ENCODE data around the gene CNST.

Gene CNST

GRCh38 chr1:246651012-246651695 is 84.9 kb downstream of the CNST start:
- H3K4me2 ChIP-seq (ENCODE audit: low read depth, low read length, poor library complexity, severe bottlenecking): no peak overlapping the region

GRCh38 chr1:246658567-246658966 is 92.3 kb downstream of the CNST start:
- Histone ChIP-seq H4K20me1 (ENCODE audit: insufficient read depth, low read length, poor library complexity, severe bottlenecking) (no peaks in the 10 kb centered on the region), H3K4me2 (ENCODE audit: low read depth, low read length, poor library complexity, severe bottlenecking) (no peak overlapping the region), H3K36me3 (ENCODE audit: insufficient read depth, low read length) (peaks cover 12% of the 10 kb centered on the region; the same call in 1 of the 2 replicates), H3K9me3 (ENCODE audit: insufficient read depth, low read depth, low read length) (no peaks in the 10 kb centered on the region), H3K79me2 (ENCODE audit: insufficient read depth, low read length) (no peaks in the 10 kb centered on the region), H3K27me3 (ENCODE audit: insufficient read depth, low read length, poor library complexity, severe bottlenecking) (no peaks in the 10 kb centered on the region), H2AFZ (ENCODE audit: low read length) (no peak overlapping the region), H3F3A (ENCODE audit: low read depth) (no peaks in the 10 kb centered on the region), H3K9ac (ENCODE audit: low read depth, low read length, poor library complexity, severe bottlenecking) (no peak overlapping the region), H3K9me2 (replicated peaks; ENCODE audit: low read depth, low read length) (no peaks in the 10 kb centered on the region), H3K4me3 (ENCODE audit: low read length, poor library complexity, severe bottlenecking) (no peak overlapping the region), H3K4me1 (ENCODE audit: insufficient read depth, low read length, poor library complexity, severe bottlenecking) (no peaks in the 10 kb centered on the region)
- TF ChIP-seq CTCF (conservative IDR thresholded peaks at IDR 0.05; ENCODE audit: low read length): no peak
- no peak for TF ChIP-seq EZH2phosphoT487 (IDR thresholded peaks at IDR 0.05; ENCODE audit: borderline replicate concordance)

More at GRCh38 chr1:246651012-246651695, 84.9 kb downstream of the CNST start:
- Histone ChIP-seq H3K27me3 (ENCODE audit: insufficient read depth, low read length, poor library complexity, severe bottlenecking) (no peaks in the 10 kb centered on the region), H3K36me3 (ENCODE audit: insufficient read depth, low read length) (peaks cover 52% of the 10 kb centered on the region), H3K4me3 (ENCODE audit: low read length, poor library complexity, severe bottlenecking) (no peak overlapping the region), H3K4me1 (ENCODE audit: insufficient read depth, low read length, poor library complexity, severe bottlenecking) (no peaks in the 10 kb centered on the region), H3K9me2 (replicated peaks; ENCODE audit: low read depth, low read length) (no peaks in the 10 kb centered on the region), H3F3A (ENCODE audit: low read depth) (no peaks in the 10 kb centered on the region), H3K9me3 (ENCODE audit: insufficient read depth, low read depth, low read length) (no peaks in the 10 kb centered on the region), H4K20me1 (ENCODE audit: insufficient read depth, low read length, poor library complexity, severe bottlenecking) (no peaks in the 10 kb centered on the region), H2AFZ (ENCODE audit: low read length) (no peak overlapping the region), H3K9ac (ENCODE audit: low read depth, low read length, poor library complexity, severe bottlenecking) (no peak overlapping the region), H3K79me2 (ENCODE audit: insufficient read depth, low read length) (no peaks in the 10 kb centered on the region)
- TF ChIP-seq EZH2phosphoT487 (IDR thresholded peaks at IDR 0.05; ENCODE audit: borderline replicate concordance) (no peak), CTCF (conservative IDR thresholded peaks at IDR 0.05; ENCODE audit: low read length) (no peak)

GRCh38 chr1:246659594-246660140 is 93.4 kb downstream of the CNST start:
- TF ChIP-seq CTCF (conservative IDR thresholded peaks at IDR 0.05; ENCODE audit: low read length) (no peak), EZH2phosphoT487 (IDR thresholded peaks at IDR 0.05; ENCODE audit: borderline replicate concordance) (no peak)
- Histone ChIP-seq H3K4me2 (ENCODE audit: low read depth, low read length, poor library complexity, severe bottlenecking) (no peak overlapping the region), H3K9ac (ENCODE audit: low read depth, low read length, poor library complexity, severe bottlenecking) (no peak overlapping the region), H3K4me1 (ENCODE audit: insufficient read depth, low read length, poor library complexity, severe bottlenecking) (no peaks in the 10 kb centered on the region), H3K27me3 (ENCODE audit: insufficient read depth, low read length, poor library complexity, severe bottlenecking) (no peaks in the 10 kb centered on the region), H3K79me2 (ENCODE audit: insufficient read depth, low read length) (no peaks in the 10 kb centered on the region), H3K36me3 (ENCODE audit: insufficient read depth, low read length) (peaks cover 2% of the 10 kb centered on the region; the same call in 1 of the 2 replicates), H2AFZ (ENCODE audit: low read length) (no peak overlapping the region), H4K20me1 (ENCODE audit: insufficient read depth, low read length, poor library complexity, severe bottlenecking) (no peaks in the 10 kb centered on the region), H3F3A (ENCODE audit: low read depth) (no peaks in the 10 kb centered on the region), H3K4me3 (ENCODE audit: low read length, poor library complexity, severe bottlenecking) (no peak overlapping the region), H3K9me3 (ENCODE audit: insufficient read depth, low read depth, low read length) (no peaks in the 10 kb centered on the region), H3K9me2 (replicated peaks; ENCODE audit: low read depth, low read length) (no peaks in the 10 kb centered on the region)

All from Loucy (cell line).